NB4 (cell line): Measurements from ENCODE around the gene CD28.
"Not testable (repeated sequence)": the region's sequence is repeated elsewhere in the genome, so short reads cannot be mapped to it uniquely, and the experiment has no call there.

ENCODE experiments used
- CTCF ChIP-seq: IDR thresholded peaks from one replicate; pipeline ENCODE4 v1.5.1; 2012; ENCODE audit warnings: low read depth, low read length
- MAX ChIP-seq: IDR thresholded peaks from 2 replicates; pipeline ENCODE4 v1.6.1; 2011; ENCODE audit warnings: low read depth, low read length

- TF ChIP-seq CTCF, MAX: not testable (repeated sequence)
Observed at GRCh38 chr2:203785391-203786110, 79.1 kb downstream of the CD28 start.
